HEK293 (cell line): Measurements from ENCODE around the gene DUSP2.

Source experiments
- CTCF ChIA-PET: fragments of 350-600 bp; formaldehyde crosslinking; extraction: SDS; loops from one replicate; lab custom pipeline; 2021; ENCODE audit warnings: antibody characterized with exemption; lab: Yijun Ruan, JAX
- POLR2A ChIA-PET: fragments of 300-600 bp; formaldehyde crosslinking; extraction: SDS; loops from one replicate; lab custom pipeline; 2020; ENCODE audit warnings: antibody characterized with exemption, inconsistent platforms; lab: Yijun Ruan, JAX
- H3K27ac ChIP-seq: fragments of 200-500 bp; sonication (Bioruptor generic); 2 replicates; pipeline ENCODE4 v1.5.1; 2014; ENCODE audit warnings: low read depth, low read length, control low read depth, inconsistent platforms; ENCODE audit errors: extremely low read depth
- H3K36me3 ChIP-seq, 2 experiments: fragments of 200-500 bp in 1 of 2; sonication (Bioruptor generic) in 1 of 2; 1 replicate in 1 of 2; 2 replicates in 1 of 2; pipeline ENCODE4 v1.5.1; 2014 to 2017; ENCODE audit warnings: inconsistent platforms in 2 of 2, low read length in 2 of 2; ENCODE audit not compliant: control insufficient read depth in 2 of 2, insufficient read depth in 1 of 2
- H3K4me1 ChIP-seq: fragments of 200-500 bp; sonication (Bioruptor generic); 2 replicates; pipeline ENCODE4 v1.5.1; 2014; ENCODE audit warnings: mild to moderate bottlenecking, low read length, inconsistent platforms; ENCODE audit not compliant: control insufficient read depth, insufficient read depth
- H3K4me3 ChIP-seq: 2 replicates; pipeline ENCODE4 v1.5.1; 2011; ENCODE audit warnings: low read depth, mild to moderate bottlenecking, control low read depth, low read length, moderate library complexity
- H3K9me3 ChIP-seq: fragments of 200-500 bp; sonication (Bioruptor generic); 2 replicates; pipeline ENCODE4 v1.5.1; 2014; ENCODE audit warnings: low read depth, low read length, inconsistent platforms; ENCODE audit not compliant: control insufficient read depth, insufficient read depth
- FEZF1 ChIP-seq: fragments of 450-650 bp; formaldehyde crosslinking; IDR thresholded peaks from 2 replicates; pipeline ENCODE4 v1.5.1; 2016; ENCODE audit warnings: missing biosample characterization, missing genetic modification characterization
- GLIS1 ChIP-seq: fragments of 450-650 bp; formaldehyde crosslinking; IDR thresholded peaks from 2 replicates; pipeline ENCODE4 v1.5.1; 2016; ENCODE audit warnings: missing biosample characterization, missing genetic modification characterization
- KLF17 ChIP-seq: fragments of 450-650 bp; formaldehyde crosslinking; IDR thresholded peaks from 2 replicates; pipeline ENCODE4 v1.5.1; 2016; ENCODE audit warnings: missing biosample characterization, missing genetic modification characterization
- KLF8 ChIP-seq: fragments of 450-650 bp; formaldehyde crosslinking; IDR thresholded peaks from 2 replicates; pipeline ENCODE4 v1.5.1; 2016; ENCODE audit warnings: missing biosample characterization, missing genetic modification characterization
- KLF9 ChIP-seq: fragments of 450-650 bp; formaldehyde crosslinking; IDR thresholded peaks from 2 replicates; pipeline ENCODE4 v1.5.1; 2016; ENCODE audit warnings: missing biosample characterization, missing genetic modification characterization, low read depth
- PATZ1 ChIP-seq: fragments of 450-650 bp; formaldehyde crosslinking; IDR thresholded peaks from 2 replicates; pipeline ENCODE4 v1.5.1; 2016; ENCODE audit warnings: missing biosample characterization, missing genetic modification characterization
- PBX3 ChIP-seq: sonication (generic); formaldehyde crosslinking; IDR thresholded peaks from 2 replicates; pipeline ENCODE4 v1.8.1; 2022; ENCODE audit warnings: mild to moderate bottlenecking, moderate library complexity, missing genetic modification reagents
- SP3 ChIP-seq: fragments of 450-650 bp; formaldehyde crosslinking; IDR thresholded peaks from 2 replicates; pipeline ENCODE4 v1.5.1; 2016; ENCODE audit warnings: missing biosample characterization, missing genetic modification characterization
- SP7 ChIP-seq: fragments of 450-650 bp; formaldehyde crosslinking; IDR thresholded peaks from 2 replicates; pipeline ENCODE4 v1.5.1; 2016; ENCODE audit warnings: missing biosample characterization, missing genetic modification characterization
- ZBTB17 ChIP-seq: fragments of 450-650 bp; formaldehyde crosslinking; IDR thresholded peaks from 2 replicates; pipeline ENCODE4 v1.5.1; 2016; ENCODE audit warnings: missing biosample characterization, missing genetic modification characterization
- ZIC2 ChIP-seq: fragments of 450-650 bp; formaldehyde crosslinking; IDR thresholded peaks from 2 replicates; pipeline ENCODE4 v1.5.1; 2016; ENCODE audit warnings: missing biosample characterization, missing genetic modification characterization
- ZNF280C ChIP-seq: fragments of 450-650 bp; formaldehyde crosslinking; IDR thresholded peaks from 2 replicates; pipeline ENCODE4 v1.5.1; 2016; ENCODE audit warnings: missing biosample characterization, missing genetic modification characterization
- ZNF350 ChIP-seq: fragments of 450-650 bp; formaldehyde crosslinking; IDR thresholded peaks from 2 replicates; pipeline ENCODE4 v1.5.0; 2017; ENCODE audit warnings: missing biosample characterization, mild to moderate bottlenecking, missing genetic modification characterization
- ZNF366 ChIP-seq: fragments of 450-650 bp; formaldehyde crosslinking; conservative IDR thresholded peaks from 2 replicates; pipeline ENCODE4 v1.5.1; 2016; ENCODE audit warnings: missing biosample characterization, missing genetic modification characterization
- ZNF433 ChIP-seq: fragments of 450-650 bp; formaldehyde crosslinking; IDR thresholded peaks from 2 replicates; pipeline ENCODE4 v1.5.1; 2016; ENCODE audit warnings: missing biosample characterization, missing genetic modification characterization, low read depth
- ZNF449 ChIP-seq: fragments of 450-650 bp; formaldehyde crosslinking; IDR thresholded peaks from 2 replicates; pipeline ENCODE4 v1.5.1; 2017; ENCODE audit warnings: missing biosample characterization, mild to moderate bottlenecking, missing genetic modification characterization, moderate library complexity
- ZNF529 ChIP-seq: fragments of 450-650 bp; formaldehyde crosslinking; IDR thresholded peaks from 2 replicates; pipeline ENCODE4 v1.5.1; 2017; ENCODE audit warnings: missing genetic modification characterization, missing biosample characterization; ENCODE audit not compliant: insufficient replicate concordance
- ZNF580 ChIP-seq: fragments of 450-650 bp; formaldehyde crosslinking; IDR thresholded peaks from 2 replicates; pipeline ENCODE4 v1.5.1; 2016; ENCODE audit warnings: missing biosample characterization, missing genetic modification characterization
- ZNF600 ChIP-seq: fragments of 450-650 bp; formaldehyde crosslinking; IDR thresholded peaks from 2 replicates; pipeline ENCODE4 v1.5.1; 2016; ENCODE audit warnings: missing biosample characterization, missing genetic modification characterization
- ZNF830 ChIP-seq: fragments of 450-650 bp; IDR thresholded peaks from 2 replicates; pipeline ENCODE4 v1.5.0; 2018; ENCODE audit warnings: missing biosample characterization, missing genetic modification characterization, low read depth, mild to moderate bottlenecking, moderate library complexity

The DUSP2 gene

GRCh38 chr2:96150007-96150640, 4.9 kb upstream of the DUSP2 start:
- H3K36me3 ChIP-seq = no peaks in the 10 kb centered on the region
- peaks cover 9% of the 10 kb centered on the region; the same call in 1 of the 2 replicates for H3K4me1 ChIP-seq
- no peaks in the 10 kb centered on the region for H3K9me3 ChIP-seq
- H3K27ac ChIP-seq = no peak overlapping the region
- TF ChIP-seq FEZF1 (tag by site-specific recombination) = no peak
- TF ChIP-seq ZNF433 (tag by site-specific recombination) = no peak
- no peak for TF ChIP-seq KLF9 (tag by site-specific recombination)
- no peak for TF ChIP-seq ZNF280C
- TF ChIP-seq ZNF529 (tag by site-specific recombination) = no peak
- ChIA-PET POLR2A (no interaction called here), CTCF (interaction anchor here (0.7 to 2.9 kb wide), 3 partner anchors 24 to 157 kb away, joined by 4 to 17 read pairs (median 5); no protein-coding TSS in a partner anchor)
- no peak overlapping the region for H3K4me3 ChIP-seq

- no peaks in the 10 kb centered on the region for H3K9me3 ChIP-seq
- POLR2A ChIA-PET = no interaction called here
- H3K36me3 ChIP-seq = no peaks in the 10 kb centered on the region
- H3K4me3 ChIP-seq = no peak overlapping the region
- no peak overlapping the region for H3K27ac ChIP-seq
- H3K4me1 ChIP-seq = peaks cover 9% of the 10 kb centered on the region; the same call in 1 of the 2 replicates
- CTCF ChIA-PET = interaction anchor here (0.5 to 2.9 kb wide), 5 partner anchors 11 to 136 kb away, joined by 3 to 17 read pairs (median 4); no protein-coding TSS in a partner anchor
- TF ChIP-seq PBX3 (no peak), ZNF350 (tag by site-specific recombination) (no peak), KLF8 (0 out of 2 replicates have a peak, but pooled peaks have one; percentile 17), ZIC2 (peak; percentile 73), SP3 (tag by site-specific recombination) (peak; percentile 75), ZNF830 (tag by site-specific recombination) (no peak), PATZ1 (tag by site-specific recombination) (peak; percentile 47), KLF17 (tag by site-specific recombination) (peak; percentile 72), SP7 (peak; percentile 27; the same call in 1 of the 2 replicates), ZBTB17 (tag by site-specific recombination) (peak; percentile 27; the same call in 1 of the 2 replicates), ZNF449 (tag by site-specific recombination) (no peak), ZNF600 (tag by site-specific recombination) (no peak; the same call in 1 of the 2 replicates), GLIS1 (tag by site-specific recombination) (peak; percentile 87), ZNF580 (tag by site-specific recombination) (no peak), ZNF366 (tag by site-specific recombination) (0 out of 2 replicates have a peak, but pooled peaks have one; percentile 12)
These were observed 3.4 kb upstream of the DUSP2 start for GRCh38 chr2:96148410-96149217.
